Measurements from ENCODE around the gene RPL19. TPM values are rescaled to one million over a fixed set of nuclear protein-coding genes. Genes with fewer than 3 reads are reported as not detected.

Gene RPL19
- total RNA-seq, 2 experiments from 2014 or later = 2,624 to 2,689 TPM

- no peak for DNase-seq
- Mint-ChIP-seq H3K36me3 (no peaks in the 10 kb centered on the region), H3K27ac (no peak overlapping the region), H3K9me3 (no peaks in the 10 kb centered on the region), H3K4me1 (ENCODE audit: low read depth) (peaks cover 12% of the 10 kb centered on the region), H3K4me3 (no peak overlapping the region), H3K27me3 (peaks cover 39% of the 10 kb centered on the region)
- intact Hi-C loops (cut with micrococcal nuclease) = no loop called here
- ChIA-PET CTCF (interaction anchor here (0.6 to 3.4 kb wide), 4 partner anchors 23 to 282 kb away, joined by 3 to 18 read pairs (median 3); no protein-coding TSS in a partner anchor), POLR2A (no interaction called here)
Observed at GRCh38 chr17:39229274-39229913, 29.3 kb downstream of the RPL19 start.

DNA sequence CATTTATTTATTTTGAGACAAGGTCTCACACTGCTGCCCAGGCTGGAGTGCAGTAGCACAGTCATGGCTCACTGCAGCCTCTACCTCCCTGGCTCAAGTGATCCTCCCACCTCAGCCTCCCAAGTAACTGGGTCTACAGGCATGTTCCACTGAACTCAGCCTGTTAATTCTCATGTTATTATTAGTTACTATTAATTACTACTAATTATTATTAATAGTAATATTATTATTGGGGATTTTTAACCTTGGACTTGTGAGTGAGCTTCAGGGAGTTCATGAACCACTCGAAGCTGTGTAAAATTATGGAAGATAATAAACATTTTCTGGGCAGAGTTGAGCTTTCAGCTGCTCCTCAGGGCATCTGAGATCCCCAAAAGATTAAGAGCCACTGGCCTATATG is 30.3 kb downstream of the RPL19 start:
- Mint-ChIP-seq H3K9me3 (no peaks in the 10 kb centered on the region), H3K4me1 (ENCODE audit: low read depth) (peaks cover 12% of the 10 kb centered on the region), H3K27me3 (peaks cover 36% of the 10 kb centered on the region), H3K36me3 (no peaks in the 10 kb centered on the region), H3K4me3 (no peak overlapping the region), H3K27ac (no peak overlapping the region)
- DNase-seq = no peak
- POLR2A ChIA-PET = interaction anchor here (2.7 kb wide), 1 partner anchor 23 kb away, joined by 5 read pairs; no protein-coding TSS in a partner anchor
- CTCF ChIA-PET = interaction anchor here (1.7 to 20.1 kb wide), 6 partner anchors 13 to 247 kb away, joined by 4 to 580 read pairs (median 18); partner anchors contain the start of gene RPL19
- intact Hi-C loops (cut with micrococcal nuclease) = loop anchor here (10.0 kb wide), 1 partner anchor 246 kb away; no protein-coding TSS in a partner anchor

GRCh38 chr17:39231091-39231561 is 31.0 kb downstream of the RPL19 start:
- POLR2A ChIA-PET = interaction anchor here (1.7 to 2.7 kb wide), 2 partner anchors 24 to 26 kb away, joined by 5 read pairs; no protein-coding TSS in a partner anchor
- Mint-ChIP-seq H3K4me3 (no peak overlapping the region), H3K9me3 (no peaks in the 10 kb centered on the region), H3K36me3 (no peaks in the 10 kb centered on the region), H3K27ac (no peak overlapping the region), H3K4me1 (ENCODE audit: low read depth) (peaks cover 9% of the 10 kb centered on the region), H3K27me3 (peaks cover 33% of the 10 kb centered on the region)
- no peak for DNase-seq
- intact Hi-C loops (cut with micrococcal nuclease) = loop anchor here (10.0 kb wide), 1 partner anchor 246 kb away; no protein-coding TSS in a partner anchor
- CTCF ChIA-PET = interaction anchor here (0.6 to 20.1 kb wide), 13 partner anchors 8 to 248 kb away, joined by 3 to 580 read pairs (median 4); partner anchors contain the start of genes PLXDC1 and RPL19

DNA sequence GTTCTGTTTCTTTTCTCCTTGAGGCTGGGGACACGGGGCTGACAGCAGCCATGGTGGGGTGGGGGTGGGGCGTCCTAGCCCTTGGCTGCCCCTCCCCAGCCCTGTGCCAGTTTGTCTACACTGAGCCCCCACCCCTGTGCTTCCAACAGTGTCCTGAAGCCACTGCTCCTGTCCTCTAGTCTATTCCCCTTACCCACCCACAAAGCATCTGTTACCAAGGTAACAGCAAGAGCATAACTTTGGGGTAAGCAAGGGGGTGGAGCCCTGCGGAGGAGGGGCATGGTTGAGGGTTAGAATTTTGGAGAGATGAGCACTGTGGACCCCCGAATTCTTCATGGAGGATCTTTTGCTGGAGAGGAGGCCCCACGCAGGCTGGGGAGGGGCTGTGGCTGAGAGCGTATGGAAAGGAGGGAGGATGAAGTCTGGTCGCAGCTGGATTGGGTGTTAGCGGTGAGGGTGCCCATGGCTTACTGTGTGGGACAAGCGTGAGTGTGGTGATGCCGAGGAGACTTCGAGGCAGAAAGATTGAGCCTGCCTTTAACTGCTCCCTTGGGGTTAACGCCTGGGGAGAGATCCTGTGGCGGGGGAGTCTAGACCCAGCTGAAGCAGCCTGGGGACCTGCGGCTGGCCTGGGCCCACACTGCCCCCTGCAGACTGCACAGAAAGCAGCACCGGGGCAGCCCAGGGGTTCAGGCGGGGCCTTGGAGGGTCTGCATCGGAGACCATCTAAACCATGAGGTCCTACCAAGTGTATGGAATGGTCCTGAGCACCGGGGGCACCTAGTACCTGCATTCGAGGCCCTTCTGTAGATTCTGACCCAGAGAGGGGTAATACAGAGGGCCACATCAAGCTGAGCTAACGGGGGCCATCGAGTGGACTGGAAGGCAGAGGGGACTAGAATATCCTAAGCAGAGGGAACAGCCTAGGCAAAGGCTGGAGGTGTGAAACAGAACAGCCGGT is 31.8 kb downstream of the RPL19 start:
- Mint-ChIP-seq H3K4me3 (peak overlapping the region; percentile 10), H3K36me3 (no peaks in the 10 kb centered on the region), H3K27me3 (peaks cover 30% of the 10 kb centered on the region), H3K27ac (no peak overlapping the region), H3K9me3 (no peaks in the 10 kb centered on the region), H3K4me1 (ENCODE audit: low read depth) (peaks cover 8% of the 10 kb centered on the region)
- POLR2A ChIA-PET = interaction anchor here (1.7 to 2.7 kb wide), 2 partner anchors 25 to 26 kb away, joined by 5 read pairs; no protein-coding TSS in a partner anchor
- peak; percentile 65 for DNase-seq
- intact Hi-C loops (cut with micrococcal nuclease) = loop anchor here (10.0 kb wide), 1 partner anchor 247 kb away; no protein-coding TSS in a partner anchor
- CTCF ChIA-PET = interaction anchor here (0.6 to 20.1 kb wide), 21 partner anchors 7 to 363 kb away, joined by 3 to 580 read pairs (median 3); partner anchors contain the start of genes ARL5C, PLXDC1 and RPL19

GRCh38 chr17:39235555-39236449 is 35.7 kb downstream of the RPL19 start:
- ChIA-PET POLR2A (no interaction called here), CTCF (interaction anchor here (0.6 to 20.1 kb wide), 25 partner anchors 10 to 544 kb away, joined by 3 to 580 read pairs (median 4); partner anchors contain the start of genes CDK12, RPL19 and STAC2)
- DNase-seq = peak; percentile 73
- no peaks in the 10 kb centered on the region for H3K36me3 Mint-ChIP-seq
- H3K9me3 Mint-ChIP-seq = no peaks in the 10 kb centered on the region
- no peak overlapping the region for H3K27ac Mint-ChIP-seq
- H3K4me3 Mint-ChIP-seq = no peak overlapping the region
- H3K27me3 Mint-ChIP-seq = peaks cover 11% of the 10 kb centered on the region
- peaks cover 29% of the 10 kb centered on the region for H3K4me1 Mint-ChIP-seq (ENCODE audit: low read depth)
- intact Hi-C loops (cut with micrococcal nuclease) = loop anchor here (5.0 to 10.0 kb wide), 2 partner anchors 84 to 251 kb away; partner anchors contain the start of gene PLXDC1

GRCh38 chr17:39236450-39236927 is 36.4 kb downstream of the RPL19 start:
- Mint-ChIP-seq H3K27me3 (peaks cover 9% of the 10 kb centered on the region), H3K9me3 (no peaks in the 10 kb centered on the region), H3K4me1 (ENCODE audit: low read depth) (peaks cover 29% of the 10 kb centered on the region), H3K4me3 (no peak overlapping the region), H3K36me3 (no peaks in the 10 kb centered on the region), H3K27ac (no peak overlapping the region)
- CTCF ChIA-PET = interaction anchor here (0.6 to 20.1 kb wide), 20 partner anchors 9 to 265 kb away, joined by 3 to 580 read pairs (median 4); partner anchors contain the start of genes CDK12, RPL19 and STAC2
- no peak for DNase-seq
- intact Hi-C loops (cut with micrococcal nuclease) = loop anchor here (5.0 to 10.0 kb wide), 2 partner anchors 84 to 252 kb away; partner anchors contain the start of gene PLXDC1
- POLR2A ChIA-PET = no interaction called here

GRCh38 chr17:39236981-39237441 is 36.9 kb downstream of the RPL19 start:
- no peak overlapping the region for H3K27ac Mint-ChIP-seq
- POLR2A ChIA-PET = interaction anchor here (2.8 kb wide), 1 partner anchor 37 kb away, joined by 15 read pairs; the partner anchor contains the start of gene RPL19
- no peaks in the 10 kb centered on the region for H3K9me3 Mint-ChIP-seq
- H3K36me3 Mint-ChIP-seq = no peaks in the 10 kb centered on the region
- DNase-seq = no peak
- H3K4me1 Mint-ChIP-seq (ENCODE audit: low read depth) = peaks cover 25% of the 10 kb centered on the region
- H3K4me3 Mint-ChIP-seq = no peak overlapping the region
- intact Hi-C loops (cut with micrococcal nuclease) = loop anchor here (5.0 to 10.0 kb wide), 2 partner anchors 85 to 252 kb away; partner anchors contain the start of gene PLXDC1
- CTCF ChIA-PET = interaction anchor here (0.5 to 20.1 kb wide), 10 partner anchors 8 to 265 kb away, joined by 3 to 580 read pairs (median 6); partner anchors contain the start of genes RPL19 and STAC2
- peaks cover 4% of the 10 kb centered on the region for H3K27me3 Mint-ChIP-seq

- Mint-ChIP-seq H3K9me3 (no peaks in the 10 kb centered on the region), H3K36me3 (no peaks in the 10 kb centered on the region), H3K27me3 (no peaks in the 10 kb centered on the region), H3K27ac (peak overlapping the region; percentile 47), H3K4me3 (no peak overlapping the region), H3K4me1 (ENCODE audit: low read depth) (peaks cover 21% of the 10 kb centered on the region)
- DNase-seq = no peak
- CTCF ChIA-PET = interaction anchor here (0.5 to 20.1 kb wide), 12 partner anchors 8 to 256 kb away, joined by 3 to 580 read pairs (median 6); partner anchors contain the start of genes FBXL20, RPL19 and STAC2
- POLR2A ChIA-PET = interaction anchor here (1.3 to 2.8 kb wide), 5 partner anchors 31 to 224 kb away, joined by 3 to 15 read pairs (median 4); partner anchors contain the start of genes CDK12 and RPL19
- intact Hi-C loops (cut with micrococcal nuclease) = loop anchor here (5.0 to 10.0 kb wide), 2 partner anchors 85 to 253 kb away; partner anchors contain the start of gene PLXDC1
Observed at GRCh38 chr17:39237586-39237985, 37.5 kb downstream of the RPL19 start.

GRCh38 chr17:39238311-39238972 is 38.4 kb downstream of the RPL19 start:
- Mint-ChIP-seq H3K4me3 (peak overlapping the region; percentile 30), H3K27ac (peak overlapping the region; percentile 47), H3K9me3 (no peaks in the 10 kb centered on the region), H3K27me3 (no peaks in the 10 kb centered on the region), H3K36me3 (no peaks in the 10 kb centered on the region), H3K4me1 (ENCODE audit: low read depth) (peaks cover 21% of the 10 kb centered on the region)
- DNase-seq = peak; percentile 87
- ChIA-PET CTCF (interaction anchor here (0.7 to 20.1 kb wide), 15 partner anchors 7 to 256 kb away, joined by 3 to 580 read pairs (median 5); partner anchors contain the start of genes FBXL20, RPL19 and STAC2), POLR2A (interaction anchor here (1.3 to 2.8 kb wide), 5 partner anchors 32 to 223 kb away, joined by 3 to 15 read pairs (median 4); partner anchors contain the start of genes CDK12 and RPL19)
- intact Hi-C loops (cut with micrococcal nuclease) = loop anchor here (2.0 to 10.0 kb wide), 3 partner anchors 32 to 254 kb away; partner anchors contain the start of gene PLXDC1
